Pancreas (tissue), 10 donors: ENCODE data around the gene SEL1L. TPM values are rescaled to one million over a fixed set of nuclear protein-coding genes. Genes with fewer than 3 reads are reported as not detected.
"Not testable (repeated sequence)": the region's sequence is repeated elsewhere in the genome, so short reads cannot be mapped to it uniquely, and the experiment has no call there.

ENCODE experiments used
- ATAC-seq, 4 donors: fragments of 200-7000 bp; cut with Tn5 transposase; one replicate each; pipeline versions ENCODE4 v1.8.0 to v1.9.1; 2020; ENCODE audit warnings: mild to moderate bottlenecking in 4 of 4, moderate library complexity in 4 of 4
- DNase-seq, 6 donors: peaks; one replicate each; pipeline ENCODE4 v3.0.0-alpha.2; 2020
- FAIRE-seq: peaks from 2 replicates; lab custom pipeline; 2012; peaks lifted over from hg19 to GRCh38; lab: Jason Lieb, UNC
- H3K27ac ChIP-seq, 4 donors: fragments of 200-600 bp; sonication (generic); 1 replicate in 3 of 4; 2 replicates in 1 of 4; pipeline versions ENCODE4 v1.5.0 to v1.8.0; 2020
- H3K27me3 ChIP-seq, 4 donors: fragments of 200-600 bp; one replicate each; pipeline ENCODE4 v1.8.0; 2021
- H3K36me3 ChIP-seq, 3 donors: fragments of 200-600 bp; sonication (generic) in 1 of 3; one replicate each; pipeline versions ENCODE4 v1.5.0 to v1.8.0; 2020 to 2021
- H3K4me1 ChIP-seq, 3 donors: fragments of 200-600 bp; one replicate each; pipeline ENCODE4 v1.8.0; 2021
- H3K4me3 ChIP-seq, 4 donors: fragments of 200-600 bp; sonication (generic) in 2 of 4; one replicate each; pipeline versions ENCODE4 v1.5.0 to v1.8.0; 2020 to 2021
- H3K9me3 ChIP-seq, 4 donors: fragments of 200-600 bp; one replicate each; pipeline ENCODE4 v1.8.0; 2021
- WGBS, 2 donors: extraction: QIAGEN DNeasy Blood & Tissue Kit; methylation state at CpG; one replicate each; pipeline ENCODE4 v1.1.7; 2013; 5-methylcytosine and 5-hydroxymethylcytosine counted together
- intact Hi-C, 3 donors: fragments of 100-400 bp; cut with DNase I; formaldehyde crosslinking; loops; one replicate each; pipeline versions ENCODE4 v1.11.1 to v1.14.2; 2022
- polyA plus RNA-seq, 2 donors: library from polyadenylated mRNA; stranded (reverse); fragments of 200-250 nt; gene quantifications; one replicate each; pipeline ENCODE4 v1.2.3, GENCODE V29; 2013
- total RNA-seq, 6 donors: library from RNA; stranded (reverse); fragmentation: NEBNext Ultra II Directional in 4 of 6; extraction: Animal tissue kit (Norgen Biotek cat#: 25700) in 4 of 6; gene quantifications; one replicate each; pipeline versions ENCODE4 v1.2.1 to v1.2.4, GENCODE V29; 2021 to 2023
- TF ChIP-seq, protein P1 (sequence below), 4 donors: fragments of 200-600 bp; sonication (generic) in 3 of 4; IDR thresholded peaks; one replicate each; pipeline versions ENCODE4 v1.5.0 to v1.8.0; 2021; ENCODE audit warnings: antibody characterized with exemption in 4 of 4
- donor health status: healthy with polysubstance abuse.
- donor health status: DM: no; HTN: no; CAD: no; lungs with moderate emphysema.
- donor health status: DM: no; HTN: no; CAD: no.
- donor health status: control.
- donor health status: control.
- donor health status: Bipolar disorder and iron deficiency.
- donor health status: DM: yes; HTN: yes; CAD: no.
- donor health status: DM: no; HTN: no; CAD: no.
- donor health status: DM: no; HTN: no; CAD: no.
- donor health status: DM: yes; HTN: yes; CAD: no.

The SEL1L gene
- total and polyA plus RNA-seq, 8 donors, result 54.5 to 763 (median 423) TPM

DNA sequence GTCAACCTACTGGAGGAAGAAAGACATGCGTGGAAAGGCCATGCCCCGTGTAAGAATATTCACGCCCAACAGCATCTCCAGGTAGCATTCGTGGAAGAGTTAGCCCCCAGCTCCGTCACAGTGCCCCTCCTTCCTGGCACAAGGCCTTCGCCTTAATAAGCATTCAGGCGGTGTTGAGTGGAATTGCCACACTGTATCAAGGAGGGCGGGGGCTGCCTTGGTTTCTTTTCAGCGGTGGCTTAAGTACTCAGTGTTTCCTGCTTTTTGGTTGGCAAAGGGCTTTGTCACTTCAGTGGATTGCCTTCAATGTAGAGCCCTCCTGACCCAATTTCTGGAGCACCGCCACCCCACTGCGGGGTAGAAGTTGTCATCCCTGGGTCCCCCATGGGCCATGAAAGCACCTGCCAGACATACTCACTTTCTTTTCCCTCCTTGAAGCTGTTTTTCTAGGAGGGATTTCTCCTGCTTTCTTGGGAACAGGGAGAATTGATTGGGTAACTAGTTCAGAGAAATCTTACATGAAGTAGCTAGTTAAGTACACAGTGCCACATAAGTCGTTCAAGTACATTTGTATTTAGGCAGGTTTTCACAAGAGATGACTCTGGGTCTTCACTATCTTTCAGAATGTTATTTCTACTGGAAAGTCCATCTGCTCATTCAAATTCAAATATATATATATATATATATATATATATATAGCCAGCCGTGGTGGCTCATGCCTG, 68.0 kb downstream of the SEL1L start:
- WGBS, 2 donors, result 60 to 69% methylated on average over 13 of the region's 13 CpGs
- ATAC-seq (no peak), DNase-seq (no peak), FAIRE-seq (no peak)
- intact Hi-C loops, result no loop called here
- H3K27me3 ChIP-seq, result no peaks in the 10 kb centered on the region
- TF ChIP-seq, protein P1, sequence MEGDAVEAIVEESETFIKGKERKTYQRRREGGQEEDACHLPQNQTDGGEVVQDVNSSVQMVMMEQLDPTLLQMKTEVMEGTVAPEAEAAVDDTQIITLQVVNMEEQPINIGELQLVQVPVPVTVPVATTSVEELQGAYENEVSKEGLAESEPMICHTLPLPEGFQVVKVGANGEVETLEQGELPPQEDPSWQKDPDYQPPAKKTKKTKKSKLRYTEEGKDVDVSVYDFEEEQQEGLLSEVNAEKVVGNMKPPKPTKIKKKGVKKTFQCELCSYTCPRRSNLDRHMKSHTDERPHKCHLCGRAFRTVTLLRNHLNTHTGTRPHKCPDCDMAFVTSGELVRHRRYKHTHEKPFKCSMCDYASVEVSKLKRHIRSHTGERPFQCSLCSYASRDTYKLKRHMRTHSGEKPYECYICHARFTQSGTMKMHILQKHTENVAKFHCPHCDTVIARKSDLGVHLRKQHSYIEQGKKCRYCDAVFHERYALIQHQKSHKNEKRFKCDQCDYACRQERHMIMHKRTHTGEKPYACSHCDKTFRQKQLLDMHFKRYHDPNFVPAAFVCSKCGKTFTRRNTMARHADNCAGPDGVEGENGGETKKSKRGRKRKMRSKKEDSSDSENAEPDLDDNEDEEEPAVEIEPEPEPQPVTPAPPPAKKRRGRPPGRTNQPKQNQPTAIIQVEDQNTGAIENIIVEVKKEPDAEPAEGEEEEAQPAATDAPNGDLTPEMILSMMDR (IDR thresholded peaks at IDR 0.05), result no peak
- no peaks in the 10 kb centered on the region for H3K9me3 ChIP-seq
- no peak overlapping the region for H3K27ac ChIP-seq
- H3K4me3 ChIP-seq, result no peak overlapping the region
- no peaks in the 10 kb centered on the region for H3K4me1 ChIP-seq
- no peaks in the 10 kb centered on the region for H3K36me3 ChIP-seq

GRCh38 chr14:81465003-81465392, 68.7 kb downstream of the SEL1L start:
- DNase-seq, H3K9me3 ChIP-seq, intact Hi-C loops, H3K4me1 ChIP-seq, H3K27ac ChIP-seq, H3K27me3 ChIP-seq, H3K36me3 ChIP-seq, FAIRE-seq, ATAC-seq: not testable (repeated sequence)
- H3K4me3 ChIP-seq, result peak overlapping the region in 2 of 4 donors; percentile 18 to 38
- 37 to 47% methylated on average over 11 of the region's 11 CpGs for WGBS, 2 donors

GRCh38 chr14:81464253-81465002, 69.2 kb downstream of the SEL1L start:
- FAIRE-seq (no peak), DNase-seq (peak in 1 of 6 donors; percentile 56), ATAC-seq (peak in 2 of 4 donors; percentile 51 to 61)
- intact Hi-C loops, result no loop called here
- Histone ChIP-seq H3K4me1 (no peaks in the 10 kb centered on the region), H3K36me3 (no peaks in the 10 kb centered on the region), H3K9me3 (no peaks in the 10 kb centered on the region), H3K27ac (peak overlapping the region in 1 of 4 donors; percentile 32), H3K4me3 (peak overlapping the region in 2 of 4 donors; percentile 18 to 38), H3K27me3 (no peaks in the 10 kb centered on the region)
- WGBS, 2 donors, result 18 to 22% methylated on average over 15 of the region's 15 CpGs
- TF ChIP-seq, protein P1 (IDR thresholded peaks at IDR 0.05), result peak; percentile 67 to 87 (median 79)

DNA sequence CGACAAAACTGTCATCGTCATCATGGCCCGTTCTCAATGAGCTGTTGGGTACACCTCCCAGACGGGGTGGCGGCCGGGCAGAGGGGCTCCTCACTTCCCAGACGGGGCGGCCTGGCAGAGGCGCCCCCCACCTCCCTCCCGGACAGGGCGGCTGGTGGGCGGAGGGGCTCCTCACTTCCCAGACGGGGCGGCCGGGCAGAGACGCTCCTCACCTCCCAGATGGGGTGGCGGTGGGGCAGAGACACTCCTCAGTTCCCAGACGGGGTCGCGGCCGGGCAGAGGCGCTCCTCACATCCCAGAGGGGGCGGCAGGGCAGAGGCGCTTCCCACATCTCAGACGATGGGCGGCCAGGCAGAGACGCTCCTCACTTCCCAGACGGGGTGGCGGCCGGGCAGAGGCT, 71.3 kb downstream of the SEL1L start:
- H3K9me3 ChIP-seq, H3K27me3 ChIP-seq, H3K4me1 ChIP-seq, H3K27ac ChIP-seq, FAIRE-seq, ATAC-seq, DNase-seq, H3K4me3 ChIP-seq, H3K36me3 ChIP-seq, intact Hi-C loops: not testable (repeated sequence)
- 89 to 99% methylated on average over 25 to 30 of the region's 30 CpGs for WGBS, 2 donors

GRCh38 chr14:81459912-81460311, 73.7 kb downstream of the SEL1L start:
- H3K27me3 ChIP-seq, result no peaks in the 10 kb centered on the region
- WGBS, 2 donors, result 76 to 84% methylated on average over 4 of the region's 4 CpGs
- no peaks in the 10 kb centered on the region for H3K36me3 ChIP-seq
- TF ChIP-seq, protein P1 (IDR thresholded peaks at IDR 0.05), result no peak
- FAIRE-seq (no peak), ATAC-seq (no peak), DNase-seq (no peak)
- no peaks in the 10 kb centered on the region for H3K9me3 ChIP-seq
- no peak overlapping the region for H3K27ac ChIP-seq
- H3K4me3 ChIP-seq, result no peak overlapping the region
- intact Hi-C loops, result loop anchor here in 1 of 3 donors (10.0 kb wide), 1 partner anchor 185 kb away; no protein-coding TSS in a partner anchor
- H3K4me1 ChIP-seq, result no peaks in the 10 kb centered on the region
